H1 (cell line): ENCODE measurements around the gene ARL14. TPM values are rescaled to one million over a fixed set of nuclear protein-coding genes. Genes with fewer than 3 reads are reported as not detected.
"Not testable (repeated sequence)": the region's sequence is repeated elsewhere in the genome, so short reads cannot be mapped to it uniquely, and the experiment has no call there.

Experiments
- CTCF ChIA-PET: fragments of 300-600 bp; sonication (Branson Sonifier 250); formaldehyde crosslinking; loops from one replicate; lab custom pipeline; 2021; ENCODE audit not compliant: partially characterized antibody; lab: Charles Lee
- POLR2A ChIA-PET: fragments of 300-600 bp; sonication (Branson Sonifier 250); formaldehyde crosslinking; loops from one replicate; lab custom pipeline; 2021; ENCODE audit warnings: inconsistent platforms; ENCODE audit not compliant: partially characterized antibody; lab: Charles Lee
- DNase-seq, 2 experiments: peaks; one replicate each; pipeline versions ENCODE4 v3.0.0 to v3.0.0-alpha.2; 2010 to 2022; ENCODE audit warnings: low spot score in 2 of 2, low read depth in 1 of 2, mixed read lengths in 1 of 2
- FAIRE-seq: peaks from 2 replicates; lab custom pipeline; 2011; peaks lifted over from hg19 to GRCh38; lab: Jason Lieb, UNC
- H2AFZ ChIP-seq: 2 replicates; pipeline ENCODE4 v1.8.1; 2012; ENCODE audit warnings: low read length, inconsistent platforms
- H2AK5ac ChIP-seq: 2 replicates; pipeline ENCODE4 v1.6.1; 2013; ENCODE audit warnings: low read depth, low read length
- H2BK120ac ChIP-seq: replicated peaks from 2 replicates; pipeline ENCODE3; 2013; ENCODE audit warnings: low read depth, low read length, inconsistent platforms
- H2BK12ac ChIP-seq: 2 replicates; pipeline ENCODE4 v1.6.1; 2013; ENCODE audit warnings: low read depth, low read length
- H2BK15ac ChIP-seq: 2 replicates; pipeline ENCODE4 v1.6.1; 2013; ENCODE audit warnings: low read length
- H2BK20ac ChIP-seq: 2 replicates; pipeline ENCODE4 v1.6.1; 2013; ENCODE audit warnings: low read length
- H2BK5ac ChIP-seq: 2 replicates; pipeline ENCODE4 v1.6.1; 2013; ENCODE audit warnings: low read depth, low read length
- H3K14ac ChIP-seq: 2 replicates; pipeline ENCODE4 v1.6.1; 2013; ENCODE audit warnings: inconsistent platforms; ENCODE audit not compliant: insufficient read length
- H3K18ac ChIP-seq: 2 replicates; pipeline ENCODE4 v1.6.1; 2013; ENCODE audit warnings: low read length; ENCODE audit errors: extremely low read depth
- H3K23ac ChIP-seq: 2 replicates; pipeline ENCODE4 v1.6.1; 2013; ENCODE audit warnings: inconsistent platforms; ENCODE audit not compliant: insufficient read length
- H3K23me2 ChIP-seq: 2 replicates; pipeline ENCODE4 v1.6.1; 2013; ENCODE audit warnings: low read depth, low read length
- H3K27ac ChIP-seq: 2 replicates; pipeline ENCODE4 v1.6.1; 2011; ENCODE audit warnings: low read depth, low read length, inconsistent platforms
- H3K27me3 ChIP-seq, 4 experiments: replicated peaks in 1 of 4; 1 replicate in 1 of 4; 2 replicates in 3 of 4; pipeline versions ENCODE4 v1.6.1 to v1.8.1; 2011 to 2013; ENCODE audit warnings: low read length in 3 of 4, mild to moderate bottlenecking in 3 of 4, inconsistent platforms in 2 of 4, mixed read lengths in 2 of 4, moderate library complexity in 1 of 4; ENCODE audit not compliant: control insufficient read depth in 3 of 4, insufficient read depth in 3 of 4; ENCODE audit errors: extremely low read depth in 1 of 4
- H3K36me3 ChIP-seq, 4 experiments: 2 replicates each; pipeline versions ENCODE4 v1.6.1 to v1.8.1; 2011 to 2013; ENCODE audit warnings: mild to moderate bottlenecking in 4 of 4, low read length in 3 of 4, moderate library complexity in 2 of 4, control low read depth in 1 of 4, inconsistent platforms in 1 of 4; ENCODE audit not compliant: insufficient read depth in 4 of 4, control insufficient read depth in 2 of 4
- H3K4ac ChIP-seq: replicated peaks from 2 replicates; pipeline ENCODE3; 2013; ENCODE audit warnings: low read length, low read depth, mixed read lengths, inconsistent platforms; ENCODE audit not compliant: insufficient read length
- H3K4me1 ChIP-seq, 4 experiments: replicated peaks in 1 of 4; 1 replicate in 1 of 4; 2 replicates in 3 of 4; pipeline versions ENCODE4 v1.6.1 to v1.8.1; 2011 to 2013; ENCODE audit warnings: low read length in 3 of 4, inconsistent platforms in 2 of 4, mixed read lengths in 1 of 4; ENCODE audit not compliant: insufficient read depth in 4 of 4, control insufficient read depth in 3 of 4
- H3K4me2 ChIP-seq, 2 experiments: 2 replicates each; pipeline versions ENCODE4 v1.6.1 to v1.8.1; 2011 to 2013; ENCODE audit warnings: low read depth in 2 of 2, low read length in 2 of 2, control low read depth in 1 of 2, inconsistent platforms in 1 of 2, mild to moderate bottlenecking in 1 of 2; ENCODE audit not compliant: insufficient read depth in 1 of 2
- H3K4me3 ChIP-seq, 4 experiments: fragments of 200-600, 300-600 bp in 1 of 4; sonication (generic), shearing (Covaris generic), sonication (Bioruptor Twin) in 1 of 4; 2 replicates each; pipeline versions ENCODE4 v1.5.1 to v1.8.1; 2011 to 2016; ENCODE audit warnings: low read length in 4 of 4, low read depth in 3 of 4, control low read depth in 2 of 4, inconsistent platforms in 2 of 4, mild to moderate bottlenecking in 2 of 4, mixed read lengths in 1 of 4, moderate library complexity in 1 of 4; ENCODE audit not compliant: insufficient read depth in 2 of 4; ENCODE audit errors: extremely low read depth in 1 of 4
- H3K56ac ChIP-seq: replicated peaks from 2 replicates; pipeline ENCODE3; 2013; ENCODE audit warnings: low read depth, mild to moderate bottlenecking, mixed read lengths, low read length, inconsistent platforms; ENCODE audit not compliant: insufficient read length
- H3K79me1 ChIP-seq: 2 replicates; pipeline ENCODE4 v1.6.1; 2013; ENCODE audit warnings: low read depth, low read length, control low read depth
- H3K79me2 ChIP-seq, 2 experiments: 2 replicates each; pipeline versions ENCODE4 v1.6.1 to v1.8.1; 2012 to 2013; ENCODE audit warnings: low read length in 2 of 2, mild to moderate bottlenecking in 2 of 2, inconsistent platforms in 1 of 2; ENCODE audit not compliant: insufficient read depth in 2 of 2, control insufficient read depth in 1 of 2
- H3K9ac ChIP-seq, 4 experiments: replicated peaks in 1 of 4; 1 replicate in 1 of 4; 2 replicates in 3 of 4; pipeline versions ENCODE4 v1.6.1 to v1.8.1; 2011 to 2013; ENCODE audit warnings: low read depth in 3 of 4, low read length in 3 of 4, control low read depth in 2 of 4, mild to moderate bottlenecking in 2 of 4, moderate library complexity in 2 of 4, inconsistent platforms in 1 of 4; ENCODE audit errors: extremely low read depth in 1 of 4
- H3K9me3 ChIP-seq, 2 experiments: 2 replicates each; pipeline versions ENCODE4 v1.6.1 to v1.8.1; 2012 to 2013; ENCODE audit warnings: mild to moderate bottlenecking in 2 of 2, moderate library complexity in 2 of 2, control low read depth in 1 of 2, inconsistent platforms in 1 of 2, low read depth in 1 of 2, low read length in 1 of 2, mixed read lengths in 1 of 2; ENCODE audit not compliant: insufficient read depth in 2 of 2
- H4K20me1 ChIP-seq, 2 experiments: replicated peaks in 1 of 2; 2 replicates each; pipeline versions ENCODE3 to v1.8.1; 2011 to 2013; ENCODE audit warnings: inconsistent platforms in 2 of 2, low read length in 2 of 2, mild to moderate bottlenecking in 1 of 2; ENCODE audit not compliant: insufficient read depth in 2 of 2, control insufficient read depth in 1 of 2
- H4K5ac ChIP-seq: 2 replicates; pipeline ENCODE4 v1.6.1; 2013; ENCODE audit warnings: low read length, low read depth, mixed read lengths, inconsistent platforms; ENCODE audit not compliant: insufficient read length
- H4K8ac ChIP-seq: 2 replicates; pipeline ENCODE4 v1.8.0; 2013; ENCODE audit warnings: mild to moderate bottlenecking, moderate library complexity, low read length, inconsistent platforms; ENCODE audit not compliant: insufficient read depth; ENCODE audit errors: extremely low read depth
- H4K91ac ChIP-seq: replicated peaks from 2 replicates; pipeline ENCODE3; 2013; ENCODE audit warnings: low read length, mixed read lengths, inconsistent platforms; ENCODE audit not compliant: insufficient read length
- WGBS, 2 experiments: shearing (Covaris generic) in 1 of 2; methylation state at CpG; one replicate each; pipeline versions ENCODE4 v1.1.6 to v1.1.7; 2013 to 2015; ENCODE audit warnings: low lambda C conversion rate in 2 of 2, mixed read lengths in 2 of 2, inconsistent platforms in 1 of 2, low coverage in 1 of 2, missing lambda C conversion rate in 1 of 2; ENCODE audit not compliant: insufficient replicate concordance in 2 of 2, insufficient coverage in 1 of 2, insufficient read length in 1 of 2; ENCODE audit errors: extremely low coverage in 1 of 2, missing lambda C conversion rate in 1 of 2; 5-methylcytosine and 5-hydroxymethylcytosine counted together
- polyA plus RNA-seq, 7 experiments: library from polyadenylated mRNA; depleted of rRNA in 3 of 7; stranded (reverse) in 5 of 7; unstranded in 2 of 7; fragments of >200 nt in 5 of 7; fragments of 200-250 nt in 2 of 7; gene quantifications; 1 replicate in 5 of 7; 2 replicates in 1 of 7; 4 replicates in 1 of 7; pipeline versions ENCODE4 v1.2.1 to v1.2.3, GENCODE V29; 2011 to 2013; ENCODE audit warnings: missing spikeins in 2 of 7, mixed read lengths in 2 of 7
- total RNA-seq: library from RNA; stranded (reverse); fragmentation: NEBNext Ultra II Directional; extraction: Animal tissue kit (Norgen Biotek cat#: 25700); gene quantifications from 2 replicates; pipeline ENCODE4 v1.2.1, GENCODE V29; 2021

ARL14 gene
- total and polyA plus RNA-seq, 2 of the 8 experiments (the other 6 are each of a cell fraction or from before 2014, with no cell fraction given) = not detected

DNA sequence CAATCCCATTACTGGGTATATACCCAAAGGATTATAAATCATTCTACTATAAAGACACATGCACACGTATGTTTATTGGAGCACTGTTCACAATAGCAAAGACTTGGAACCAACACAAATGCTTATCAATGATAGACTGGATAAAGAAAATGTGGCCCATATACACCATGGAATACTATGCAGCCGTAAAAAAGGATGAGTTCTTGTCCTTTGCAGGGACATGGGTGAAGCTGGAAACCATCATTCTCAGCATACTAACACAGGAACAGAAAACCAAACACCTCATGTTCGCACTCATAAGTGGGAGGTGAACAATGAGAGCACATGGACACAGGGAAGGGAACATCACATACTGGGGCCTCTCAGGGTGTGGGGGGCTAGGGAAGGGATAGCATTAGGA is 36.2 kb downstream of the ARL14 start:
- CTCF ChIA-PET = interaction anchor here (0.9 to 1.9 kb wide), 3 partner anchors 16 to 235 kb away, joined by 3 to 5 read pairs (median 4); no protein-coding TSS in a partner anchor
- H3K4me3 ChIP-seq, H3K9ac ChIP-seq, DNase-seq, FAIRE-seq, H4K20me1 ChIP-seq, H3K9me3 ChIP-seq, H3K18ac ChIP-seq, H3K79me2 ChIP-seq, H2BK15ac ChIP-seq, H4K8ac ChIP-seq, H4K91ac ChIP-seq, H3K4me2 ChIP-seq, H2BK120ac ChIP-seq, H2BK5ac ChIP-seq, H3K4me1 ChIP-seq, H3K14ac ChIP-seq, H2AFZ ChIP-seq, H3K36me3 ChIP-seq, H3K4ac ChIP-seq, POLR2A ChIA-PET, H3K23me2 ChIP-seq, H2BK20ac ChIP-seq, H2BK12ac ChIP-seq, H3K27ac ChIP-seq, H2AK5ac ChIP-seq, H3K27me3 ChIP-seq, H3K79me1 ChIP-seq, H3K56ac ChIP-seq, H3K23ac ChIP-seq, H4K5ac ChIP-seq: not testable (repeated sequence)
- 93% methylated on average over 3 of the region's 3 CpGs; no CpG with 5 or more reads in 1 of the 2 experiments for WGBS, 2 experiments
